Gastroesophageal sphincter (tissue), 3 donors: ENCODE measurements around the gene IHH.

Experiments
- CTCF ChIP-seq, 4 experiments: fragments of 200-600 bp in 2 of 4; fragments of 450-650 bp in 2 of 4; sonication (generic) in 1 of 4; IDR thresholded peaks; one replicate each; pipeline ENCODE4 v1.5.1; 2017 to 2019; ENCODE audit warnings: antibody characterized with exemption in 4 of 4, mild to moderate bottlenecking in 2 of 4, moderate library complexity in 2 of 4
- POLR2A ChIP-seq, 2 donors: fragments of 450-650 bp; IDR thresholded peaks; one replicate each; pipeline ENCODE4 v1.6.1; 2017; ENCODE audit warnings: antibody characterized with exemption in 2 of 2, mild to moderate bottlenecking in 2 of 2, moderate library complexity in 1 of 2
- POLR2AphosphoS5 ChIP-seq: sonication (generic); formaldehyde crosslinking; IDR thresholded peaks from one replicate; pipeline ENCODE4 v1.6.1; 2017; ENCODE audit warnings: antibody characterized with exemption

- no peak for TF ChIP-seq POLR2A (IDR thresholded peaks at IDR 0.05)
- no peak for TF ChIP-seq CTCF (IDR thresholded peaks at IDR 0.05)
- TF ChIP-seq POLR2AphosphoS5 = no peak
Measured at GRCh38 chr2:219030177-219030940, 30.4 kb downstream of the IHH start.
